HG03039 (cell line): ENCODE measurements around the gene GPR156.
"Not testable (repeated sequence)": the region's sequence is repeated elsewhere in the genome, so short reads cannot be mapped to it uniquely, and the experiment has no call there.

Source experiments
- ATAC-seq: cut with Tn5 transposase; IDR thresholded peaks from one replicate; pipeline ENCODE4 v1.9.1; 2021; ENCODE audit warnings: mild to moderate bottlenecking, moderate library complexity; ENCODE audit not compliant: unreplicated experiment

The GPR156 gene

DNA sequence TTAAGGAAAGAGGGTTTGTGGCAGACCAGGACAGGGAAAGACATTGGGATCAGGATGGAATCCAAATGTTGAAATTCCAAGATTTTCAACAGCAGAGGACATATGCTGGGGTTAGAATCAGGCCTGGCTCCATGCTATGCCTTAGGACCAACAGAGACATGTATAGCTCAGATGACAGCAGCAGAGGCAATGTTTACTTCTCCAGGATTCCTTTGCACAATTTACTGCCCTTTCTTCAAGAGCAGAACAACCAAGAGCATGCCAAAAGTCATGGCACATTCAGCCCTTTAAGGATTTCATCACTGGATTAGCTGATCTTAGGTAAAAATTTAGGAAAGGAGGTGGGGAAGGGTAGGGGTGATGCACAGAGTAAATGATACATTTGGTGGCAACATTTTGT, 121.2 kb downstream of the GPR156 start:
- ATAC-seq, result no peak

DNA sequence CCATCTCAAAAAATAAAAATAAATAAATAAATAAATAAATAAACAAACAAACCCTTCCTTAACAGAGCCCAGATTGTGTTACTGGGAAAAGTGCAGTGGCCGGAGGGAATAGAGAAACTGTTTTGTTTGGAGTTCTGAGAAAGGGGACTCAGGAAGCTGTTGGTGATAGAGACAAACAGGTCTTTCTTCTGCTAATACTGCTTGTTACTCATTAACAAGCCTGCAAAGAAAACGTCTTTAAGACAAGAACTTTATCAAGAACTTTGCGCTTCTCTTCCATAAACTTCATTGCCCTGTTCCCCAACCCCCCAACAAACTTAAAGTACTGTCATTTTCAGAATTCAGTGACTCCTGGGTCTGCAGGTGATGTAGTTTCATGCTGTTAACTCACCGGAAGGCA, 122.0 kb downstream of the GPR156 start:
- no peak for ATAC-seq

DNA sequence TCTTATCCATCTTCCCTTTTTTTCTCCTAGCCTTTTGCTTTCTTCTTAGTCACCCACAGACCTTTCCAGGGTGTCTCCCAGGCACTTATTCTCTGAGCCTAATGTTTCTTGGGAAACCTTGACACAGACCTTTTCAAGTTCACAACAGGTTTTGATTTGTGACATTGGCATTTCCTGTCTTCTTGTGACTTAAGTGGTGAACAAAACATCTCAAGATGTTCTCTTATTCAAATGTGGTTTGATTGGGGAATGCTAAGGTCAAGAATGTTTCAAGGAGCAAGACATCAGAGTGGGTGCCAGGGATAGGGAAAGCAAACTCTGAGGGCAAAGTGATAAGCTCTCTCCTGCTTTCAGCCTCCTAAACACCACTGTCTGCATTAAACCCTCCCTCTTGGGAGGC, 122.6 kb downstream of the GPR156 start:
- ATAC-seq, result no peak

DNA sequence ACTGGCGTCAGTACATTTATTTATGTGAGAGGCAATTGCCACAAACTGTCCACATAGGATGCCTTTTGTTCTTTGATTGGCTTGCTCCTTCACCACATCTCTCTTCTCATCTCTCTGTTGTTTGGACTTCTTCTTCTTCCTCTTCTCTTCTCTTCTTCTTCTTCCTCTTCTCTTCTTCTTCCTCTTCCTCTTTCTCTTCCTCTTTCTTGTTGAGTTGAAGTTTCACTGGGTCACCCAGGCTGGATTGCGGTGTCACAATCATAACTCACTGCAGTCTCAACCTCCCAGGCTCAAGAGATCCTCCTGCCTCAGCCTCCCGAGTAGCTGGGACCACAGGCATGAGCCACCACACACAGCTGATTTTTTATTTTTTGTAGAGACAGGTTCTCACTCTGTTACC, 123.1 kb downstream of the GPR156 start:
- no peak for ATAC-seq

DNA sequence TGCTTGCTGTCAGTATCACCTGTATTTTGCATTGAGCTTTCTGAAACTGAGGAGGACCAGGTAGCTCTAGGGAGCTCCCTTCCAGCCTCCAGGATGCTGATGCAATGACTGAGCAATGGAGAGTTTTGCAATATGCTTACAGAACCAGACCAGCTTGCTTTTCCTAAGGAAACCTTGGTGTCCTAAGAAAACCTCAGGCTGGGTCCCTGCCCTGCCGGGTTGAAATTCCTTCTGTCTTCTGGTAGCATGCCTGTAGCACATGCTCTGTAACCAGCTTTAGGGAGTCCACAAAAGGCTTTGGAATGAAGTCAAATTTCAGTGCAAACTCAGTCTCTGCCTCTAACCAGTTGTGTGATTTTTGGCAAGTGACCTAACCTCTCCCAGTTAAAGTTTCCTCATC, 125.0 kb downstream of the GPR156 start:
- ATAC-seq, result no peak

DNA sequence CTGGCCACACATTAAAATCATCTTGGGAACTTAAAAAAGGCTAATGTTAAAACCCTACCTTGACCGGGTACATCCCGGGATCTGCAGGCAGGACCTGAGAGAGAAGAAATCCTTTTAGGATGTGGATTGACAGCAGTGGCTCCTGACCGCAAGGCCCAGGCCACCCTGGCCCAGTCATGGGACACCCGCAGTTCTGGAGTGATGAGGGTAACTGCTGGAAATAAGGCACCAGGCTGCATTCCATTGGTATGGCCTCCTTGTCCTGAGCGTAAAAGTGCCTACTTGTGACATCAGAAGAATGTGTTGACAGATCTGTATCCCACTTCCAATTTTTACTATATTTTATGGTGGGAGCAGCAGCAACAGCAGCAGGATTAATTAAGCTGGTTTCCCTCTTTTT, 127.3 kb downstream of the GPR156 start:
- no peak for ATAC-seq

DNA sequence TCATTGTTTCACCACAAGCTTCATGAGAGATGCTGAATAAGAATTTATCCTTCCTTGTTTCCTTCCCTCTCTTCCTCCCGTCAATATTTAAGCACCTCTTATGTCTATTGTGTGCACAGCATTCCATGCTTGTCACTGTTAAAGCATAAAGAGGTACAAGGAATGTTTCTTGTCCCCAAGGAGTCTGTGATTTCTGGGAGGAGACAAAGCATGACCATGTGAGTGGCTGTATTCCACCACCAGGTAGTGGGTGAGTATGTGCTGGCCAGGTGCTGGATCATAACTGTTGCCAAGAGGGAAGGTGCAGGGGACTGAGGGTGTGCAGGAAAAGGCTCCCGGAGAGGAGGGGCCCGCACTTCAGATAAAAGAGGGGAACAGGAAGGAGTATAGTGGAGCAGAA, 127.9 kb downstream of the GPR156 start:
- ATAC-seq, result no peak

DNA sequence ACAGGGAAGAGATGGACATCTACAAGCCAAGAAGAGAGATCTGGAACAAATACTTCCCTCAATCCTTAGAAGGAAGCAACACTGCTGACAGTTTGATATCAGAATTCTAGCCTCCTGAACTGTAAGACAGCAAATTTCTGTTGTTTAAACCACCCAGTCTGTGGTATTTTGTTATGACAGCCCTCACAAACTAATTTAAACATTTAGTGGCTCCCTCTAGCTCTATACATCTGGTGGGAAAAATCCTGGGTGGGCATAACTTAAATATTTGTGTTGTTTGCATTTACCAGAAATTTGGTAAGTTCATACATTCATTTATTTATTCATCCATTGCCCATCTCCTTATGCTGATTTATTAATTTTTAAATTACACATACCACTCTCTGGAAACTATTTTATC, 128.3 kb downstream of the GPR156 start:
- ATAC-seq, result no peak

DNA sequence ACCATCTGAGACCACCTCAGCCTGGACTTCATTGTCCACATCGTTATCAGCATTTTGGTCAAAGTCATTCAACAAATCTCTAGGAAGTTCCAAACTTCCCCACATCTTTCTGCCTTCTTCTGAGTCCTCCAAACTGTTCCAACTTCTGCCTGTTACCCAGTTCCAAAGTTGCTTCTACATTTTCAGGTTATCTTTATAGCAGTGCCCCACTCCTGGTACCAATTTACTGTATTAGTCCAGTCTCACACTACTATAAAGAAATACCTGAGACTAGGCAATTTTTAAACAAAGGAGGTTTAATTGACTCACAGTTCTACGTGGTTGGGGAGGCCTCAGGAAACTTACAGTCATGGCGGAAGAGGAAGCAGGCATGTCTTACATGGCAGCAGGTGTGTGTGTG, 129.3 kb downstream of the GPR156 start:
- not testable (repeated sequence) for ATAC-seq

DNA sequence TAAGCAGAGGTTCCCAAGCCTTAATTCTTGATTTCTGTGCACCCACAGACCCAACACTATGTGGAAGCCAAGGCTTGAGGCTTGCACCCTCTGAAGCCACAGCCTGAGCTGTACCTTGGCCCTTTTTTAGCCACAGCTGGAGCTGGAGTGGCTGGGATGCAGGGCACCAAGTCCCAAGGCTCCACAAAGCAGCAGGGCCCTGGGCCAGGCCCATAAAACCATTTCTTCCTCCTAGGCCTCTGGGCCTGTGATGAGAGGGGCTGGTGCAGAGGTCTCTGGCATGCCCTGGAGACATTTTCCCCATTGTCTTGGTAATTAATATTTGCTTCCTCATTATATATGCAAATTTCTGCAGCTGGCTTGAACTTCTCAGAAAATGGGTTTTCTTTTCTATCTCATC, 129.9 kb downstream of the GPR156 start:
- ATAC-seq, result no peak

DNA sequence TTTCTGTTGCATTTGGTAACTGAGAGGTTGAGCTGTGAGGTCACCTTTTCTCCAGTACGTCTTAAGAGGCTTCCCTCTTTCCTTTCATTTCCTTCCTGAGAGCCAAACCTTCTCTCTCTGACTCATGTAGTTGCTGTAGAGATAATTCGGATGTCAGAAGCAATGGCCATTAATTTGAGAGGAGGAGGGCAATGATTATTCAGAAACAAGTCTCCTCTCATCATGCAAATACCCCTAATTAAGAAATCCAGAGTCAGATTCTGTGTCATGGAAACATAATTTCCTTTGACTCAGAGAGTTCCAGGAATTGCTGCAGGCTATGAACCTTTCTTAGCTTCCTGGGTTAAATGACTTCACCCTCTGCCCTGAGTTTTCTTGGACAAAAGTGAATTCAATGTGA, 131.7 kb downstream of the GPR156 start:
- ATAC-seq, result no peak

DNA sequence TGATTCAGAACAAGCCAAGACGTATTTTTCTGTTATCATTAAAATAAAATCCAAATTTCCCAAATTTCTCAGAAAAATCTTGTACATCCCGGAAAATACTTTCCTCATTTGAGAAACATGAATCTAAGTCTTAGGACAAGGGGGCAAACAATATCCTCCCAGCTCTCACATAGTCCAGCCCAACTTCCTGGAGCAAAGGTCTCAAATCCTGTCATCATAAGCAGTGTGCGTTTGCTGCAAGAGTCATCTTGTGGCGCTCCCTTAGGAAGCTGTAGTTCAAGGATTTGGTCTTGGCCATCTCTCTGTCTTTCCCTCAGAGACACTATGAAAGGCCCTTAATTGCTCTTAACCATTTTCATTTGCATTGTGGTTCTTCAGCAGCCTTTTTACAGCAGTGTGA, 133.2 kb downstream of the GPR156 start:
- ATAC-seq, result no peak

DNA sequence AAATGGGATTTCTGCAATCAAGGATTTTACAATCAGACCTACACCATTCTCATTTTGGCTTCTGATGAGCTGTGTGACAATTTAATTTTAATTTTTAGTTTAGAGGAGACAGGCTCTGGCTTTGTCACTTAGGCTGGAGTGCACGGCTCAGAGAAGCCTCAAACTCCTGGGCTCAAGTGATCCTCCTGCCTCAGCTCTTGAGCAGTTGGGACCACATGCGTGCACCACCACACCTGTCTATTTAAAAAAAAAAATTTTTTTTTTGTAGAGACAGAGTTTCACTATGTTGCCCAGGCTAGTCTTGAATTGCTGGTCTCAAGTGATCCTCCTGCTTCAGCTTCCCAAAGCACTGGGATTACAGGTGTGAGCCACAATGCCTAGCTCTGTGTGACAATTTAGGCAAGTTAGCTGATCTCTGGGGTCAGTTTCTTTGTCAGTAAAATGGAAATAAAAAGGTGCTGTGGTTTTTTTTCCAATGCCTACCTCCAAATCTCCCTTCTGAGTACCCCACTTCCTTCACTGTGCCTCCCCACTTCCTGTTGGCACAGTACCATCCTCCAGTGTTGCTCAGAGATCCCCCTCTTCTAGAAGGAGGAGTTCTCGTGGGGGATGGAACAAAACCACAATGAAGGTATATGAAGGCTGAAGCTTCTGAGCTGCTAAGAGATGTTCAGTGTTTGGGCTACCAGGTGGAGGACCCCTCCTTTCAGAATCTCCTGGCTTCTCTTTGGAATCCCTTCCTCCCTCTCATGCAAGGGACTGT, 136.7 kb downstream of the GPR156 start:
- no peak for ATAC-seq

DNA sequence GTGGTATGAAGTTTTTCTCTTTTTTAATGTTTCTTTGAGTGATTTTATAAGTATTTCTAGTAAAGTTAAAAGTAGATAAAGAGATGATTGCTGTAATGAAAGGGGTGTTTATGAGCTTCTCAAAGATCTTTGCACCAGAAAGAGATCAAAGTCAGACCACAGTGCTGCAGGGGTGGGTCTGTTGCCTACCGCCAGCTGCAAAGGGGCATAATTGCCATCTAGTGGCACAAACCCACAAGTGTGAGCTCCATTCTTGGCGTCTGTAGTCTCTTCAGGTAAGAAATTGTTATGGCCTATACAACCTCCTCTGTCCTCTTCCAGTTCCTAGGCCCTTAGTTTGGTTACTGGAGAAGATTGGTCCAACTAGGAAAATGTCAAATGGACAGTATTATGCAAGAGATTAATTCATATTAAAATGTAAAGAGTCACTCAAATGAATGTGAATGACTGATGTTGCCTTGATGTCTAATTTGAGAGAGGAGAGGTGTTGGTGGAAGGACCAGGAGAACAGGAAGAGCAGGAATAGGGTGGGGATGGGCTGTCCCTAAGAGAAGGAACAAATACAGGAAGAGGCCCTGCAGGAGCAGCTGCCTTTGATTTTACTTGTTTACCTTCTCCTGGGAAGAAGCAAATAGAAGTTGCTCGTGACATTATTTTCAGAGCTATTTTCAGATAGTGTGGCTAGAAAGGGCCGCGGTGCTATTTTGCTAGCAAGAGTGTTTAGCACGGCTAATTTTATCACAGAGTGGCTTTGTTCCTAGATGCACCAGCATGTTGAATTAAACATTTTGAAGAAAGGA, 137.8 kb downstream of the GPR156 start:
- ATAC-seq, result no peak

DNA sequence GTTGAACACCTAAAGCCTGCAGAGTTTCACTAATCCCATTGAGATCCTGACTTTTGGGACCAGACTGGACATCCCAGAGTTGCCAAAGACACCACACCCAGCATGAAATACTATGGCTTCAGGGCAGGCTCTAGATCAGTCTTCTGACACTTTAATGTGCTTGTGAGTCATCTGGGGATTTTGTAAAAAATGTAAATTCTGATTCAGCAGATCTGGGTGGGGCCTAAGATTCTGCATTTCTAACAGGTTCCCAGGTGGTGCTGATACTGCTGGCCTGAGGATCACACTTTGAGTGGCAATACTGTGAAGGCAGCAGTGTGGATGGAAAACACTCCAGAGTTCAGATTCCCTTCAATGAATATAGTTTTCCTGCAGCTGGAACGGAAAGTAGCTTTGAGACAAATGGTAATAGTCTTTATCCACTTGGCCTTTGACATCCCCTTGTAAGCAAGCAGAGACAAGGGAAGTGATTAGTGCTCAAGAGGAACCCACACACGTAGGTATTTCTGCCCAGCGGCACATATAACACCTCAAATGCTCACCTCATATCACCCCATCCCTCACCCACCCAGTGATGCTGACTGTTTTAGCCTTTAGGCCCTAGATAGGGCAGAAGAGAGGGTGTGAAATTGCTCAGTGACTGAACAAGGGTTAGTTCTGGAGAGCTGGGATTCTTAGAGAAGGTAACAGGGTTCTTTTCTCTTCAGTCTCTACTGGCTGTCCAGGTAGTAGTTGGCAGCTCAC, 139.3 kb downstream of the GPR156 start:
- ATAC-seq, result peak; percentile 67

DNA sequence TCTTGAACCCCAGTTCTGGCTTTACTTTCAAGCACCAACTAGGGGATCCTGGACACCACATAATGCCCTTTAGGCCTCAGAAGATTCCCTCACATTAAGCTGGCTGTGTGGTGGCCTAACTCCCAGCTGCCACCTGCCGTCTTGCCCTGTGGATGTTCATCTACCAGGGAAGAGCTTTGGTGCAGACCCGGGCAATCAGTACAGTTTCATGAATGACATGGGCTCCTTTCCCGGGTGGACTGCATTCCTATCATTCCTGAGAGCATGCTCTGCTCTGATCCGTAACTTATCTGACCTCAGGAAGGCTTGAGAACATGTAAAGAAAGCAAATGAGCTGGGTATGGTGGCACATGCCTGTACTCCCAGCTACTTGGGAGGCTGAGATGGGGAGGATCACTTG, 140.8 kb downstream of the GPR156 start:
- ATAC-seq, result no peak

DNA sequence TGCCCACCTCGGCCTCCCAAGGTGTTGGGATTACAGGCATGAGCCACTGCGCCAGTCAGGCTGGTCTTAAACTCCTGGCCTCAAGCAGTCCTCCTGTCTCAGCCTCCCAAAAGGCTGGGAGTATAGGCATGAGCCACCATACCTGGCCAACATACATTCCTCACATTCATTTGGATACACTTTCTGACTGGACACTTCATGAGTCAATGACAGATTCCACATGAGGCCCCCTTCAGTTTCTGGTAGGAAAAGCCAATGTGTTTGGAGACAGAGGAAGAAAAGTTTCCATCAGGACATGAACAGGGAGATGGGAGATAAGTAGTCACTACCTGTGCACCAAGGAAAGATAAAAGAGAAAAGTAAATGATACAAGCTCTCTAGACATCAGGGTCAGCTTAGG, 141.3 kb downstream of the GPR156 start:
- ATAC-seq, result no peak

DNA sequence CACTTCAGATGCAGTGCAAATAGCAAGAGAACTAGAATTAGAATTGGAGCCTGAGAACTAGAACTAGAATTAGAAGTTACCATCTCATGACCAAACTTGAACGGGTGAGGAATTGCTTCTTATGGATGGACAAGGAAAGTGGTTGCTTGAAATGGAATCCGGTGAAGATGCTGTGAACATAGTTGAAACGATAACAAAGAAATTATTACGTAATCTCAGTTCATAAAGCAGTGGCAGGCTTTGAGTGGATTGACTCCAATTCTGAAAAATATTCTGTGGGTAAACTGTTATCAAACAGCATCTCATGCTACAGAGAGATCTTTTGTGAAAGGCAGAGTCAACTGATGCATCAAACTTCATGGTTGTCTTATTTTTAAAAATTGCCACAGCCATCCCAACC, 142.8 kb downstream of the GPR156 start:
- ATAC-seq, result no peak

DNA sequence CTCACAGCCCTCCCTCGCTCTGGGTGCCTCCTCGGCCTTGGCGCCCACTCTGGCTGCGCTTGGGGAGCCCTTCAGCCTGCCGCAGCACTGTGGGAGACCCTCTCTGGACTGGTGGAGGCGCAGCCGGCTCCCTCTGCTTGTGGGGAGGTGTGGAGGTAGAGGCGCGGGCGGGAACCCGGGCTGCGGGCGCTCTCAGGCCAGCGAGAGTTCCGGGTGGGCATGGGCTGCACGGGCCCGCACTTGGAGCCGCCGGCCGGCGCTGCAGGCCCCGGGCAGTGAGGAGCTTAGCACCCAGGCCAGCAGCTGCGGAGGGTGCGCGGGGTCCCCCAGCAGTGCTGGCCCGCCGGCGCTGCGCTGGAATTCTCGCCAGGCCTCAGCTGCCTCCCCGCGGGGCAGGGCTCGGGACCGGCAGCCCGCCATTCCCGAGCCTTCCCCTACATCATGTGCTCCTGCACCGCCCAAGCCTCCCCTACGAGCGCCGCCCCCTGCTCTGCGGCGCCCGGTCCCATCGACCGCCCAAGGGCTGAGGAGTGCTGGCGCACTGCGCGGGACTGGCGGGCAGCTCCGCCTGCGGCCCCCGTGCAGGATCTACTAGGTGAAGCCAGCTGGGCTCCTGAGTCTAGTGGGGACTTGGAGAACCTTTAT, 144.8 kb downstream of the GPR156 start:
- no peak for ATAC-seq

DNA sequence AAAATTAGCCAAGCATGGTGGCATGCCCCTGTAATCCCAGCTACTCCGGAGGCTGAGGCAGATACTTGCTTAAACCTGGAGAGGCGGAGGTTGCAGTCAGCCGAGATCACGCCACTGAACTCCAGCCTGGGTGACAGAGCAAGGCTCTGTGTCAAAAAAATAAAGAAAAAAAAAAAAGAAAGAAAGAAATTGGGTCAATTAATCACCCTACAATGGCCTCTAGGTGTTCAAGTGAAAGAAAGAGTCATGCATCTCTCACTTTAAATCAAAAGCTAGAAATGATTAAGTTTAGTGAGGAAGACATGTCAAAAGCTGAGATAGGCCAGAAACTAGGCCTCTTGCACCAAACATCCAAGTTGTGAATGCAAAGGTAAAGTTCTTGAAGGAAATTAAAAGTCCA, 145.9 kb downstream of the GPR156 start:
- no peak for ATAC-seq

DNA sequence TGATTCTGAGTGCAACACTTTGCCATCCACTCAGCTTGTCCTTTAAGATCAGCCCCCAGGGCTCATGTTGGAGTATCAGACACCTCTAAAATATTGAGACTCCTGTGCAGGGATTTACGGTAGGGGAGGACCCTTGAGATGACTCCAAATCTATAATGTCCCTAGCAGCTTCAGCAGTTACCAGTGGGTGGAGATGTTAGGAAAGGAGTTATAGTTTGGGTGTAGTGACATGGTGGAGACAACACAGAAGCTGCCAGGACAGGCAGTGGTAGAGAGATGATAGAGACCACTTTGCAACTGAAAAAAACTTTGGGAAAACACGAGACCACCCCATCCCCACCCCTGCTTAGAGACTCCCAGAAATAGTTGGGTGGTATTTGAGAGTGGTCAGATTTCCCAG, 147.5 kb downstream of the GPR156 start:
- ATAC-seq, result no peak
